NCI-H526 (cell line): ENCODE measurements around the gene PSMD14.
"Not testable (repeated sequence)": the region's sequence is repeated elsewhere in the genome, so short reads cannot be mapped to it uniquely, and the experiment has no call there.

Experiments
- DNase-seq, 2 experiments: peaks; one replicate each; lab custom pipeline; 2025; lab: John Stamatoyannopoulos, UW

Gene PSMD14

GRCh38 chr2:161335626-161336025 is 27.4 kb downstream of the PSMD14 start:
- no peak for DNase-seq

GRCh38 chr2:161337247-161337646 is 29.0 kb downstream of the PSMD14 start:
- no peak for DNase-seq

- DNase-seq = not testable (repeated sequence)
Measured at GRCh38 chr2:161339532-161339931, 31.3 kb downstream of the PSMD14 start.

GRCh38 chr2:161340930-161341413 is 32.7 kb downstream of the PSMD14 start:
- DNase-seq = not testable (repeated sequence)

- DNase-seq = no peak
Measured at GRCh38 chr2:161343235-161343634, 35.0 kb downstream of the PSMD14 start.

GRCh38 chr2:161344692-161345091 is 36.5 kb downstream of the PSMD14 start:
- no peak for DNase-seq

GRCh38 chr2:161351678-161352077 is 43.5 kb downstream of the PSMD14 start:
- DNase-seq = no peak

GRCh38 chr2:161352719-161353118 is 44.5 kb downstream of the PSMD14 start:
- no peak for DNase-seq

- no peak for DNase-seq
Measured at GRCh38 chr2:161353543-161353942, 45.3 kb downstream of the PSMD14 start.

GRCh38 chr2:161354106-161354505 is 45.9 kb downstream of the PSMD14 start:
- DNase-seq = no peak

- DNase-seq = no peak
Measured at GRCh38 chr2:161355106-161355505, 46.9 kb downstream of the PSMD14 start.

GRCh38 chr2:161355983-161356382 is 47.8 kb downstream of the PSMD14 start:
- peak in 1 of 2 experiments; percentile 14 for DNase-seq

GRCh38 chr2:161357097-161357496 is 48.9 kb downstream of the PSMD14 start:
- DNase-seq = peak in 1 of 2 experiments; percentile 7

GRCh38 chr2:161358838-161359237 is 50.6 kb downstream of the PSMD14 start:
- DNase-seq = no peak

- not testable (repeated sequence) for DNase-seq
Measured at GRCh38 chr2:161360095-161360654, 52.0 kb downstream of the PSMD14 start.

GRCh38 chr2:161362568-161363166 is 54.4 kb downstream of the PSMD14 start:
- DNase-seq = no peak

- DNase-seq = no peak
Measured at GRCh38 chr2:161367675-161368074, 59.5 kb downstream of the PSMD14 start.

- DNase-seq = no peak
Measured at GRCh38 chr2:161369311-161369710, 61.1 kb downstream of the PSMD14 start.

GRCh38 chr2:161370981-161371380 is 62.8 kb downstream of the PSMD14 start:
- peak in 1 of 2 experiments; percentile 5 for DNase-seq

GRCh38 chr2:161371869-161372268 is 63.6 kb downstream of the PSMD14 start:
- no peak for DNase-seq

- no peak for DNase-seq
Measured at GRCh38 chr2:161373942-161374341, 65.7 kb downstream of the PSMD14 start.

- DNase-seq = no peak
Measured at GRCh38 chr2:161374446-161374845, 66.2 kb downstream of the PSMD14 start.

- no peak for DNase-seq
Measured at GRCh38 chr2:161379740-161380139, 71.5 kb downstream of the PSMD14 start.

- no peak for DNase-seq
Measured at GRCh38 chr2:161381546-161381945, 73.3 kb downstream of the PSMD14 start.
